Small intestine (tissue), 7 donors: ENCODE data around the gene AKR1C4. TPM values are rescaled to one million over a fixed set of nuclear protein-coding genes. Genes with fewer than 3 reads are reported as not detected.
"Not testable (repeated sequence)": the region's sequence is repeated elsewhere in the genome, so short reads cannot be mapped to it uniquely, and the experiment has no call there.

ENCODE experiments used
- DNase-seq, 2 donors: peaks; one replicate each; pipeline versions ENCODE4 v3.0.0 to v3.0.0-alpha.2; 2013
- FAIRE-seq: peaks from 2 replicates; lab custom pipeline; 2012; peaks lifted over from hg19 to GRCh38; lab: Jason Lieb, UNC
- H3K27ac ChIP-seq, 3 donors: one replicate each; pipeline ENCODE4 v1.5.1; 2013; ENCODE audit warnings: low read length in 2 of 3, mild to moderate bottlenecking in 2 of 3, control low read depth in 1 of 3, inconsistent platforms in 1 of 3, low read depth in 1 of 3, moderate library complexity in 1 of 3
- H3K27me3 ChIP-seq, 3 donors: one replicate each; pipeline ENCODE4 v1.6.1; 2013; ENCODE audit warnings: low read length in 3 of 3, inconsistent platforms in 1 of 3; ENCODE audit not compliant: control insufficient read depth in 3 of 3, insufficient read depth in 3 of 3
- H3K36me3 ChIP-seq, 3 donors: one replicate each; pipeline ENCODE4 v1.6.1; 2013; ENCODE audit warnings: low read length in 3 of 3, inconsistent platforms in 1 of 3, low read depth in 1 of 3, mild to moderate bottlenecking in 1 of 3, moderate library complexity in 1 of 3; ENCODE audit not compliant: control insufficient read depth in 3 of 3, insufficient read depth in 2 of 3
- H3K4me1 ChIP-seq, 3 donors: one replicate each; pipeline ENCODE4 v1.6.1; 2013; ENCODE audit warnings: low read length in 2 of 3, inconsistent platforms in 1 of 3, low read depth in 1 of 3, mild to moderate bottlenecking in 1 of 3, moderate library complexity in 1 of 3; ENCODE audit not compliant: control insufficient read depth in 3 of 3, insufficient read depth in 2 of 3
- H3K4me3 ChIP-seq, 3 donors: one replicate each; pipeline ENCODE4 v1.5.1; 2013; ENCODE audit warnings: low read length in 3 of 3, control low read depth in 1 of 3, inconsistent platforms in 1 of 3, low read depth in 1 of 3, mild to moderate bottlenecking in 1 of 3, moderate library complexity in 1 of 3
- H3K9me3 ChIP-seq, 2 donors: one replicate each; pipeline ENCODE4 v1.6.1; 2013; ENCODE audit warnings: low read depth in 1 of 2, low read length in 1 of 2; ENCODE audit not compliant: control insufficient read depth in 2 of 2, insufficient read depth in 1 of 2
- WGBS, 3 donors: extraction: QIAGEN DNeasy Blood & Tissue Kit; methylation state at CpG; one replicate each; pipeline ENCODE4 v1.1.7; 2013; 5-methylcytosine and 5-hydroxymethylcytosine counted together
- polyA plus RNA-seq, 4 donors: library from polyadenylated mRNA; stranded (reverse) in 3 of 4; unstranded in 1 of 4; fragments of 200-250 nt in 3 of 4; fragments of 120-200 nt in 1 of 4; gene quantifications; one replicate each; pipeline versions ENCODE4 v1.2.1 to v1.2.3, GENCODE V29; 2013
- donor health status: healthy with polysubstance abuse.
- donor health status: control.
- donor health status: control.
- donor health status: Bipolar disorder and iron deficiency.
- donor health status: healthy.

Gene AKR1C4
- polyA plus RNA-seq, 4 donors = 0.12 to 2.2 (median 2.0) TPM

DNA sequence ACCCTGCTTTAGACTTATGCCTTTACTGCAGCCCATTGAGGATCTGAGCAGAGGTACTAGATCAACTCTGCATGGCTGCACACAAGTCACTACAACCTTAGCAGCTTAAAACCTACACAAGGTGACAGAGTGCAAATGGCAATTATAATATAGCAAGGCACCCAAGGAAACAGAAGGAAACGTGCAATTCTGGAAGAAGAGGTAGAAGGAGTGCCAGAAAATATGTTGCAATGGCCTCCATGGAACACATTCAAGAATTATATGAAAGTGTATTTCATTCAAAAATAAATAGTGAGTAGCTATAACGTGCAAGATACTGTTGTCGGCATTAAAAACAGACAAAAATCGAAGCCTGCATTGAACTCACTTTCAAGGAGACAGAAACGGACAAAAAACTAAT lies 8.8 kb upstream of the AKR1C4 start:
- Histone ChIP-seq H3K27ac (no peak overlapping the region), H3K27me3 (no peaks in the 10 kb centered on the region), H3K4me1 (no peaks in the 10 kb centered on the region), H3K36me3 (no peaks in the 10 kb centered on the region), H3K4me3 (no peak overlapping the region), H3K9me3 (no peaks in the 10 kb centered on the region)
- WGBS, 3 donors = 72 to 85% (median 76%) methylated on average over 5 of the region's 5 CpGs
- no peak for FAIRE-seq
- DNase-seq = no peak

DNA sequence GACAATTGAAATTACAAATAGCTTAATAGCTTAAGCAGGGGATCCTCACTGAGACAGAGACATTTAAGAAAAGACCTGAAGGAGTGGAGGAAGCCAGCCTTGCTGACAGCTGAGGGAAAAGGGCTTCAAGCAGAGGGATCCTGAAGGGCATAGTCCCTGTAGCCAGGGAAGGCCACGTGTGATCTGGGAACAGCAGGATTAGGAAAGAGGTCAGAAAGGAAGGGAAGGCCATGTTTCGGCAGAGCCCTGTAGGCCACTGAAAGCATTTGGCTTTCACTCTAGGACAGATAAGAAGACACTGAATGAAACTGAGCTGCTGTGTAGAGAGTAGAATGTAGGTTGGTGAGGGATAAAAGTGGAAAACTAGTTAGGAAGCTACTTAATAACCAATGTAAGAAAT lies 8.3 kb upstream of the AKR1C4 start:
- Histone ChIP-seq H3K4me1 (no peaks in the 10 kb centered on the region), H3K27ac (no peak overlapping the region), H3K4me3 (no peak overlapping the region), H3K36me3 (no peaks in the 10 kb centered on the region), H3K9me3 (no peaks in the 10 kb centered on the region), H3K27me3 (no peaks in the 10 kb centered on the region)
- DNase-seq (no peak), FAIRE-seq (no peak)
- whole genome bisulfite sequencing, 3 donors = 64 to 68% (median 67%) methylated on average over 2 of the region's 2 CpGs

DNA sequence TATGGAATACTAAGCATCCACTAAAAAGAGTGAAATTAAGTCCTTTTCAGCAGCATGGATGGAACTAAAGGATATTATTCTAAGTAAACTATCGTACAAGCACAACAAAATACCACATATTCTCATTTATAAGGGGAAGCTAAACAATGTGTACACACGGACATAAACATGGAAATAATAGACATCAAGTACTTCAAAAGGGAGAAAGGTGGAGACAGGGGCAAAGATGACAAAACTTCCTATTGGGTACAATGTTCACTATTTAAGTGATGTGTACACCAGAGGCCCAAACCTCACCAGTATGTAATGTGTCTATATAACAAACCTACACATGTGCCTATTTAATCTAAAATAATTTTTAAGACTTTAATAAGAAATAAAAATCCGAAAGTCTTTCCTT lies 2.2 kb upstream of the AKR1C4 start:
- Histone ChIP-seq H3K4me1 (peaks cover 0 to 12% (median 0%) of the 10 kb centered on the region in 3 donors), H3K9me3 (peaks cover 0 to 10% of the 10 kb centered on the region in 2 donors), H3K27me3 (no peaks in the 10 kb centered on the region), H3K27ac (no peak overlapping the region), H3K4me3 (no peak overlapping the region), H3K36me3 (no peaks in the 10 kb centered on the region)
- no peak for DNase-seq
- FAIRE-seq = no peak
- 81 to 96% (median 81%) methylated on average over 3 of the region's 3 CpGs for WGBS, 3 donors

DNA sequence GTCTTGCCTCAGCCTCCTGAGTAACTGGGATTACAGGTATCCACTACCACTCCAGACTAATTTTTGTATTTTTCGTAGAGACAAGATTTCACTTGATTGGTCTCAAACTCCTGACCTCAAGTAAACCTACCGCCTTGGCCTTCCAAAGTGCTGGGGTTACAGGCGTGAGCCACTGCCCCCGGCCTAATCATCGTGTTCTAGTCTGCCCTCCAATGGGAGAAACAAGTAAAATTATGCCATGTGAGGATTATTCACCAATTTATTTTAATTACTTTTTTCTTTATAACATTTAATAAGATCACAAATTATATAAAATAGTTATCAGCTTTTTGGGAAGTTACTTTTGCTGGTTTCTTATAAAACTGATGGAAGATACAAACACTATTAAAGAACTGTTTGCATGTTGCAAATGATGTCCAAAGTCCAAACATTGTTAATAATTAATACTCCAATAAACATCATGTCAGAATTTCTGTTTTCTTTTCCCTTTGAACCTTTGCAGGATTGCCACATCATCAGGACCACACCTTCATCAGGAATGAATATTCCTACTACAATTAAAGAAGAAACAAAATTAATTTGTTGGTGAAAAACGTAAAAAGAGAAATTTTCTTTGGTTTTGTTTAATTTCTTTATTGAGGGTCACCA lies 786 bp upstream of the AKR1C4 start:
- WGBS, 3 donors = 13 to 64% (median 30%) methylated on average over 6 of the region's 6 CpGs
- Histone ChIP-seq H3K36me3 (no peaks in the 10 kb centered on the region), H3K27me3 (no peaks in the 10 kb centered on the region), H3K4me1 (peaks cover 0 to 12% (median 0%) of the 10 kb centered on the region in 3 donors), H3K4me3 (no peak overlapping the region), H3K27ac (peak overlapping the region in 2 of 3 donors; percentile 43 to 85), H3K9me3 (peaks cover 0 to 11% of the 10 kb centered on the region in 2 donors)
- DNase-seq = peak; percentile 83 to 92
- peak; percentile 97 for FAIRE-seq

DNA sequence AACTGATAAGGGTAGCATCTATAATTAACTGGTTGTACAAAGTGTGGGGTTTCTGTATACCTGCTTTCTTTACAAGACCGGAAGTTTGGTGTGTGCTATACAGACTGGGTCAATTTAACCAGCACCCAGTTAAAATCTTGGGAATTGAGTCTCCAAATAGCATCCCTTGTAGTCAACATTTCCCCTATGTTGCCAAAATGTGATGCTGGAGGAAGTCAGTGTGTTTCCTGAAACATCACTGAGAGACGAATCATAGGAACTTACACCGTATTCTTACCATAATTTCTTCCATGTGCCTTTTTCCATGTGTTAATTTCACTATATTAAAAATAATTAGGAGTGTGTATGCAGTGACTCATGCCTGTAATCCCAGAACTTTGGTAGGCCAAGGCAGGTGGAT lies 1.7 kb downstream of the AKR1C4 start:
- DNase-seq (no peak), FAIRE-seq (no peak)
- Histone ChIP-seq H3K4me3 (no peak overlapping the region), H3K9me3 (peaks cover 0 to 16% of the 10 kb centered on the region in 2 donors), H3K4me1 (peaks cover 0 to 12% (median 0%) of the 10 kb centered on the region in 3 donors), H3K27me3 (no peaks in the 10 kb centered on the region), H3K36me3 (no peaks in the 10 kb centered on the region), H3K27ac (no peak overlapping the region)
- WGBS, 3 donors = 84 to 98% (median 84%) methylated on average over 3 of the region's 3 CpGs

DNA sequence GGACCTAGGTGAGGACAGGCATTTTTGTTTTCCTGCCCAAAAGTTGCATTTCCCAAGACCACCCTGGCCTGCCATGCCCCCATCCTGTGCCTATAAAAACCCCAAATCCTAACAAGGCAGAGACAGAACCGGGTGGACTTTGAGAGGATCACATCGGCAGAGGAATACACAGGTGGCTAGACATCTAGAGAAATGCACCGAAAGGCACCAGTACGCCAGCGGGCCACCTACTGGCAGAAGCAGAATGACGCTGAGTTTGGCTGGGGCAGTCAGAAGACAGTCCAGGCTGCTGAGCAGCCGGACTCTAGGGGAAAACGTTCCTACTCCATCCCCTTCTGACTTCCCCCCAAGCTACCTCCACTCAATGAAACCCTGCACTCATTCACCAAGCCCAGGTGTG lies 2.8 kb downstream of the AKR1C4 start:
- peaks cover 0 to 12% (median 0%) of the 10 kb centered on the region in 3 donors for H3K4me1 ChIP-seq
- FAIRE-seq (no peak), DNase-seq (no peak)
- H3K9me3 ChIP-seq = peaks cover 0 to 18% of the 10 kb centered on the region in 2 donors
- no peak overlapping the region for H3K4me3 ChIP-seq
- no peak overlapping the region for H3K27ac ChIP-seq
- no peaks in the 10 kb centered on the region for H3K27me3 ChIP-seq
- H3K36me3 ChIP-seq = no peaks in the 10 kb centered on the region
- 87 to 96% (median 94%) methylated on average over 8 of the region's 8 CpGs for WGBS, 3 donors

DNA sequence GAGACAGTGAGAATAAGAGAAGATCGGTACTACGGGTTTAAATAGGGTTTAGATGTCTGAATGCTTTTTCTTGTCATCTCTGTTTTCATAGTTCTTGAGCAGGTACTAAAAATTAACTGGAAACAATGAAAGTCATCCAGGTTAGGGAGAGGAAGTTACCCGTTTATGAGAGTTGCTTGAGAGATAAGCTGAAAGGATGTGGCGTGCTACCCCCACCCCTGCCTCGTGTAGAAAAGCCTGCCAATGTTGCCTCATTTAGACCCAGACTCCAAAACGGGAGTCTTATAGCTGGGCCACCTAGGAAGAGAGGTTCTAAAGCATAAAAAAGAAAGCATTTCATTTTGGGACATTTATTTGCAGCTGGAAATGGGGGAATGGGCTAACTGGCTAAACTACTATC lies 10.2 kb downstream of the AKR1C4 start:
- WGBS, 3 donors = 57 to 61% (median 59%) methylated on average over 6 of the region's 6 CpGs

DNA sequence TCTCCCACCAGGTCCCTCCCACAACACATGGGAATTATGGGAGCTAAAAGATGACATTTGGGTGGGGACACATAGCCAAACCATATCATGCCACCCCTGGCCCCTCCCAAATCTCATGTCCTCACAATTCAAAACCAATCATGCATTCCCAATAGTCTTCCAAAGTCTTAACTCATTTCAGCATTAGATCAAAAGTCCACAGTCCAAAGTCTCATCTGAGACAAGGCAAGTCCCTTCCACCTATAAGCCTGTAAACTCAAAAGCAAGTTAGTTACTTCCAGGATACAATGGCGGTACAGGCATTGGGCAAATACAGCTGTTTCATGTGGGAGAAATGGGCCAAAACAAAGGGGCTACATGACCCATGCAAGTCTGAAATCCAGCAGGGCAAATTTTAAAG lies 13.1 kb downstream of the AKR1C4 start:
- H3K27me3 ChIP-seq, H3K4me3 ChIP-seq, H3K36me3 ChIP-seq, H3K4me1 ChIP-seq, H3K27ac ChIP-seq, FAIRE-seq: not testable (repeated sequence)
- H3K9me3 ChIP-seq = peaks cover 0 to 17% of the 10 kb centered on the region in 2 donors
- DNase-seq = peak in 1 of 2 donors; percentile 74
- 90 to 92% (median 91%) methylated on average over 1 of the region's 1 CpG for WGBS, 3 donors

More for the DNA sequence above, 10.2 kb downstream of the AKR1C4 start:
- Histone ChIP-seq H3K27me3 (no peaks in the 10 kb centered on the region), H3K9me3 (peaks cover 0 to 22% of the 10 kb centered on the region in 2 donors), H3K36me3 (no peaks in the 10 kb centered on the region), H3K27ac (no peak overlapping the region), H3K4me3 (no peak overlapping the region), H3K4me1 (no peaks in the 10 kb centered on the region)
- FAIRE-seq (no peak), DNase-seq (no peak)

DNA sequence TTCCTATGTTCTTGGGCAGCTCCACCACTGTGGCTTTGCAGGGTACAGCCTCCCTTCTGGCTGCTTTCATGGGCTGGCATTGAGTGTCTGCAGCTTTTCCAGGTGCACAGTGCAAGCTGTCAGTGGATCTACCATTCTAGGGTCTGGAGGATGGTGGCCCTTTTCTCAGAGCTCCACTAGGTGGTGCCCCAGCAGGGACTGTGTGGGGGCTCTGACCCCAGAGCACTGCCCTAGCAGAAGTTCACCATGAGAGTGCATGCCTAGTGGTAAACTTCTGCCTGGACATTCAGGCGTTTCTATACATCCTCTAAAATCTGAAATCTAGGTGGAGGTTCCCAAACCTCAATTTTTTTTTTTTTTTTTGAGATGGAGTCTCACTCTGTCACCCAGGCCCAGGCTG lies 13.6 kb downstream of the AKR1C4 start:
- H3K4me3 ChIP-seq, DNase-seq, FAIRE-seq, H3K27me3 ChIP-seq, H3K4me1 ChIP-seq, H3K36me3 ChIP-seq, H3K27ac ChIP-seq: not testable (repeated sequence)
- peaks cover 0 to 17% of the 10 kb centered on the region in 2 donors for H3K9me3 ChIP-seq
- 77 to 95% (median 94%) methylated on average over 1 of the region's 1 CpG for WGBS, 3 donors
